IPS-18c (cell line): ENCODE data around the gene SEC63.
"Not testable (repeated sequence)": the region's sequence is repeated elsewhere in the genome, so short reads cannot be mapped to it uniquely, and the experiment has no call there.

Source experiments
- H3K4me3 ChIP-seq: 2 replicates; pipeline ENCODE4 v1.7.0; 2013; ENCODE audit warnings: low read depth, mild to moderate bottlenecking, low read length, moderate library complexity; ENCODE audit not compliant: insufficient read depth
- H3K9me3 ChIP-seq: one replicate; pipeline ENCODE4 v1.6.1; 2013; ENCODE audit warnings: mild to moderate bottlenecking, low read length, moderate library complexity; ENCODE audit not compliant: control insufficient read depth, insufficient read depth

The SEC63 gene

DNA sequence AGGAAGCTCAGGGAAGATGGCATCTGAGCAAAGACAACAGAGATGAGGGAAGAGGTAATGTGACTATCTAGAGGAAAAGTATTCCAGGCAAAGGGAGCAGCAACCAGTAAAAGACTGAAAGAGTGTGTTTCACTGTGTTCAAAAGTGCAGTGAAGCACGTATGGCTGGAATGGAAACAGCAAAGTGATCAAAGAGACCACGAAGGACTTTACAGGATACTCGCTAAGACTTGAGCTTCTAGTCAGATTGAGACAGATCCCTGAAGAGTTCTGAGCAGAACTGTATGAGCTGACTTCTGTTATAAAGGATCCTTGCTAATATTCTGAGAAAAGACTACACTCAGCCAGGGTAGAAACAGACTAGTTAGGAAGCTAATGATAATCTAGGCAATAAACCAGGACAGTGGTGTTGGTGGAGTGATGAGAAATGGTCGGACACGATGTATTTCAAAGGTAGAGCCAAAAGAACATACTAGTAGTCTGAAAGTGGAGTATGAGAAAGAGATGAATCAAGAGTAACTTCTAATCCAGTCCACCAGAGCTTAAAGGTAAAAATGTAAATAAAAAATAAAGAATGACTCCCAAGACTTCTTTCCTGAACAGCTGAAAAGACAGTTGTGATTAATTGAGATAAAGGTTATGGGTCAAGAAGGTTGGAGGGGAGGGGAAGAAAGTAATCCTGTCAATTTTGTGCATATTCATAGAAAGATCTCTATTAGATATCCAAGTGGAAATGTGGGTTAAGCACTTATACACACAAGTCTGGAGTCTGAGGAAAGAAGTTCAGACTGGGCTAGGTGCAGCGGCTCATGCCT is 14.2 kb downstream of the SEC63 start:
- H3K9me3 ChIP-seq: no peaks in the 10 kb centered on the region
- no peak overlapping the region for H3K4me3 ChIP-seq

DNA sequence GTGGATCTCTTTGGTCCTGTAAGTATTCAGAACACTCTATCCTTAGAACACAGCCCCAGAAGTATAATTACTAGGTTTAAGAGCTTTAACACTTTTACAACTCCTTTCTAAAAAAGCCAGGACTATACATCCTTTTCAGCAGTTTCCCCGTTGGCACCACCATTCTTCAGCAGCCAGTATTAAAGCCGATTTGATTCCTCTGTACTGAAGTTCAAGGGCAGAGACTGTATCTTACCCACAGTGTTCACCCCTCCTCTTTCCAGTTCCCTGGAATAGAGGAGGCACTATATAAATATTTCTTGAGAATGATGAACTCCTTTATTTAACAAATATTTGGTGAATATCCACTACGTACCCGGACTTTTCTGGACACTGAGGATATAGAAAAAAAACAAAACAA is 15.9 kb downstream of the SEC63 start:
- no peaks in the 10 kb centered on the region for H3K9me3 ChIP-seq
- H3K4me3 ChIP-seq: no peak overlapping the region

GRCh38 chr6:107941627-107942026 is 16.4 kb downstream of the SEC63 start:
- Histone ChIP-seq H3K4me3 (no peak overlapping the region), H3K9me3 (no peaks in the 10 kb centered on the region)

DNA sequence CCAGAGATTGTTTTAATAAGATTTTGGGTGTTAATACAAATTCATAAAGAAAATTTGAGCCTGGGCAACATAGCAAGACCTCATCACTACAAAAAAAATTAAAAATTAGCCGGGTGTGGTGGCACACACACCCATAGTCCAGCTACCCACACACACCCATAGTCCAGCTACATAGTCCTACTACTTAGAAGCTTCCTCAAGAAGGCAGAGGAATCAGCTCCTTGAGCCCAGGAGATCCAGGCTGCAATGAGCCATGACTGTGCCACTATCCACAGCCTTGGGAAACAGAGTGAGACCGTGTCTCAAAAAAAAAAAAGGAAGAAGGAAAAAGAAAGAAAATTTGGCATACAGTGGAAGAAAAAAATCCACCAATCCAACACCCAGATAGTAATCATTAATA is 16.8 kb downstream of the SEC63 start:
- Histone ChIP-seq H3K9me3 (no peaks in the 10 kb centered on the region), H3K4me3 (no peak overlapping the region)

DNA sequence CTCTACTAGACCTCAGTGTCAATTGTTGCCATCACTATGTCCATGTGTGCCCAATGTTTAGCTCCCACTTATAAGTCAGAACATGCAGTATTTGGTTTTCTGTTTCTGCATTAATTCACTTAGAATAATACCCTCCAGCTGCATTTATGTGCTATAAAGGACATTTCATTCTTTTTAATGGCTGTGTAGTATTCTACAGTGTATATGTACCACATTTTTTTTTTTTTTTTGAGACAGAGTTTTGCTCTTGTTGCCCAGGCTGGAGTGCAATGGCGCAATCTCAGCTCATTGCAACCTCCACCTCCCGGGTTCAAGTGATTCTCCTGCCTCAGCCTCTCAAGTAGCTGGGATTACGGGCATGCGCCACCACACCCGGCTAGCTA is 21.1 kb downstream of the SEC63 start:
- not testable (repeated sequence) for H3K9me3 ChIP-seq, H3K4me3 ChIP-seq

GRCh38 chr6:107936162-107936909 is 21.7 kb downstream of the SEC63 start:
- no peaks in the 10 kb centered on the region for H3K9me3 ChIP-seq
- H3K4me3 ChIP-seq: no peak overlapping the region

DNA sequence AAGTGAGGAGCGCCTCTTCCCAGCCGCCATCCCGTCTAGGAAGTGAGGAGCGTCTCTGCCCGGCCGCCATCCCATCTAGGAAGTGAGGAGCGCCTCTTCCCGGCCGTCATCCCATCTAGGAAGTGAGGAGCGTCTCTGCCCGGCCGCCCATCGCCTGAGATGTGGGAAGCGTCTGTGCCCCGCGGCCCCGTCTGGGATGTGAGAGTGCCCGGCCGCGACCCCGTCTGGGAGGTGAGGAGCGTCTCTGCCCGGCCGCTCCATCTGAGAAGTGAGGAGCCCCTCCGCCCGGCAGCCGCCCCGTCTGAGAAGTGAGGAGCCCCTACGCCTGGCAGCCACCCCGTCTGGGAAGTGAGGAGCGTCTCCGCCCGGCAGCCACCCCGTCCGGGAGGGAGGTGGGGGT is 23.8 kb downstream of the SEC63 start:
- H3K9me3 ChIP-seq: not testable (repeated sequence)

DNA sequence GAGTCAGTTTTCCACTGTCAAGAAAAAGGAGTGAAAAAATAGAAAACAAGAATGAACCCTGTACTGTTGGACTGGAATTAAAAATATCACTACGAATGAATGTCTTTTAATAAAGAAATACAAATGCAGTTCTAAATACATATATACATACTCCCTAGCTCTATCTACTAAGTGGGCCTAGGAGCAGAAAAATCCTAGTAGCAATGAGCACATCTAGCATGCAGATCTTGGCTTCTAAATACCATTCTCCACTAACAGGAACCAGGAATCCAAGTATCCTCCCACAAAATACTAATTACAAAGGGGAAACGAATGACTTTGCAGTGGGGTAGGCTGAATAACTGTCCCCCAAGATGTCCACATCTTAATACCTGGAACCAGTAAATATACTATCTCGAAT is 25.4 kb downstream of the SEC63 start:
- Histone ChIP-seq H3K4me3 (no peak overlapping the region), H3K9me3 (no peaks in the 10 kb centered on the region)

More for the DNA sequence above, 23.8 kb downstream of the SEC63 start:
- H3K4me3 ChIP-seq: not testable (repeated sequence)

GRCh38 chr6:107931894-107932293 is 26.1 kb downstream of the SEC63 start:
- H3K4me3 ChIP-seq: no peak overlapping the region
- H3K9me3 ChIP-seq: no peaks in the 10 kb centered on the region

- H3K9me3 ChIP-seq: no peaks in the 10 kb centered on the region
- no peak overlapping the region for H3K4me3 ChIP-seq
Observed at GRCh38 chr6:107928984-107929383, 29.0 kb downstream of the SEC63 start.

DNA sequence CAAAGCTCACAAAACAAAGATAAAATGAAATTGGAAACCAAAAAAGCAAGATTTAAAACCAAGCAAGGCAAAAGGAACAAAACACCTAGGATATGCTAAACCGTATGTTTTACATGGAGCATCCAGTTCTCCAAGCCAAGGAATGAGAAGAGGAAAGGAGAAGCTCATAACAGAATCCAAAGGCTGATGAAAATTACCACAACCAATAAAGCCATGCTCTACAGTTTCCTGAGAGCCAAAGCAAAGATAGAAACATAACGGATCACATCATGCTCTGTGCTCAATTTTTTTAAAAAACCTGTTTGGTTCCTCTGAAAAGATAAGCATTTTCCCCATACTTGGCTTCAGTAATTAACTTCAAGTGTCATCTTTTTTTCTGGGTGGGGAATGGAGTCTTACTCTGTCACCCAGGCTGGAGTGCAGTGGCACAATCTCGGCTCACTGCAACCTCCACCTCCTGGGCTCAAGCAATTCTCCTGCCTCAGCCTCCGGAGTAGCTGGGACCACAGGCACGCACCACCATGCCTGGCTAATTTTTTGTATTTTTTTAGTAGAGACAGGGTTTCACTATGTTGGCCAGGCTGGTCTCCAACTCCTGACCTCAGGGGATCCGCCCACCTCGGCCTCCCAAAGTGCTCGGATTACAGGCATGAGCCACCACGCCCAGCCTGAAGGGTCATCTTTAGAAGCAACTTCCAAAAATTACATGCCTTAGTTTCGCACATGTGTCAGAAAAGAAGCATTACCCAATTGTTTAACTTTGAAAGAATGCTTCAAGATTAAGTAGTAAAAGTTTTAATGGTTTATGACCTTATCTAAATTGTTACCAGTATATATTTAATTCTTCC is 31.1 kb downstream of the SEC63 start:
- not testable (repeated sequence) for H3K4me3 ChIP-seq, H3K9me3 ChIP-seq

DNA sequence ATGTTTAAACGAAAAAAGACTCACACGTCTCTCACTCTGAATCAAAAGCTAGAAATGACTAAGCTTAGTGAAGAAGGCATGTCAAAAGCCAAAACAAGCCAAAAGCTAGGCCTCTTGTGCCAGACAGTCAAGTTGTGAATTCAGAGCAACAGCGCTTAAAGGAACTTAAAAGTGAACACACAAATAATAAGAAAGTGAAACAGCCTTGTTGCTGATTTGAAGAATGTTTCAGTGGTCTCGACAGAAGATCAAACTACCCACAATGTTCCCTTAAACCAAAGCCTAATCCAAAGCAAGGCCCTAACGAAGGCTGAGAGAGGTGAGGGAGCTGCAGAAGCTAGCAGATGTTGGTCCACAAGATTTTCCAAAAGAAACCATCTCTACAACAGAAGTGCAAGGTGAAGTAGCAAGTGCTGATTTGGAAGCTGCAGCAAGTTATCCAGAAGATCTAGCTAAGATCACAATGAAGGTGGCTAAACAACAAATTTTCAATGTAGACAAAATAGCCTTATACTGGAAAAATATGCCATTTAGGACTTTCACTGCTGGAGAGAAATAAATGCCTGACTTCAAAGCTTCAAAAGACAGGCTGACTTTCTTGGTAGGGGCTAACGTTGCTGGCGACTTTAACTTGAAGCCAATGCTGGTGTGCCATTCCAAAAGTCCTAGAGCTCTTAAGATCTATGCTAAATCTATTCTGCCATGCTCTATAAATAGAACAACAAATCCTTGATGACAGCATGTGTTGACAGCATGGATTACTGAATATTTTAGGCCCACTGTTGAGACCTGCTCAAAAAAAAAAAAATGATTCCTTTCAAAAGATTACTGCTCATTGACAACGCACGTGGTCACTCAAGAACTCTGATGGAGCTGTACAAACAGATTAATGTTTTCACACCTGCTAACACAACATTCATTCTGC is 40.3 kb downstream of the SEC63 start:
- Histone ChIP-seq H3K9me3 (peaks cover 23% of the 10 kb centered on the region), H3K4me3 (no peak overlapping the region; the same call in 1 of the 2 replicates)

DNA sequence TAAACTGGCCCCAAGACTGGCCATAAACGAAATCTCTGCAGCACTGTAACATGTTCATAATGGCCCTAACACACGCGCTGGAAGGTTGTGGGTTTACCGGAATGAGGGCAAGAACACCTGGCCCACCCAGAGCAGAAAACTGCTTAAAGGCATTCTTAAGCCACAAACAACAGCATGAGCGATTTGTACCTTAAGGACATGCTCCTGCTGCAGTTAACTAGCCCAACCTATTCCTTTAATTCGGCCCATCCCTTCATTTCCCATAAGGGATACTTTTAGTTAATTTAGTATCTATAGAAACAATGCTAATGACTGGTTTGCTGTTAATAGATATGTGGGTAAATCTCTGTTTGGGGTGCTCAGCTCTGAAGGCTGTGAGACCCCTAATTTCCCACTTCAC is 41.0 kb downstream of the SEC63 start:
- not testable (repeated sequence) for H3K4me3 ChIP-seq

DNA sequence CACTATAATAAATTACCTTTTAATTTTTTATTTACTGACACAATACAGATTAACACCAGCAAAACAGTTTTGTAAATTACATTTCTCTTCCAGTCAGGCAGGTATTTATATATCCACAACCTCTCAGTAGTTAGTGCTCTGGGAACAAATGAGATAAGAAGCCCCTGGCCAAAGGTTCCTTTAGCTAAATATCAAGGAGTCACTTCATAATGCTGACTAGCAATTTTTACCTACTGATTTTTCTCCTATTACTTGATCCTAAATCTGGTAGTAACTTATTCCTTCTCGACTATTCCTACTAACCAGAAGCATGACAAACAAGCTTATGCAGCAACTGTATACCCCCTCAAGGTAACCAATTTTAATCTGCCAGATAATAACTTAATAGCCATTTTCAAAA is 46.3 kb downstream of the SEC63 start:
- H3K4me3 ChIP-seq: no peak overlapping the region

More for the DNA sequence above, 41.0 kb downstream of the SEC63 start:
- peaks cover 23% of the 10 kb centered on the region for H3K9me3 ChIP-seq

GRCh38 chr6:107894809-107895396 is 63.1 kb downstream of the SEC63 start:
- H3K4me3 ChIP-seq: no peak overlapping the region
- H3K9me3 ChIP-seq: no peaks in the 10 kb centered on the region

More for the DNA sequence above, 46.3 kb downstream of the SEC63 start:
- peaks cover 2% of the 10 kb centered on the region for H3K9me3 ChIP-seq

GRCh38 chr6:107890431-107890830 is 67.6 kb downstream of the SEC63 start:
- not testable (repeated sequence) for H3K9me3 ChIP-seq, H3K4me3 ChIP-seq
